Tibial nerve (tissue), 4 donors: ENCODE data around the gene ATXN7L1. TPM values are rescaled to one million over a fixed set of nuclear protein-coding genes. Genes with fewer than 3 reads are reported as not detected.

ENCODE experiments used
- DNase-seq, 2 donors: peaks; one replicate each; pipeline ENCODE4 v3.0.0-alpha.2; 2019; ENCODE audit warnings: low spot score in 2 of 2
- H3K27ac ChIP-seq, 4 donors: fragments of 200-600 bp; sonication (generic) in 3 of 4; one replicate each; pipeline ENCODE4 v1.5.1; 2017 to 2019; ENCODE audit warnings: mild to moderate bottlenecking in 1 of 4
- H3K27me3 ChIP-seq, 2 donors: fragments of 200-600 bp; sonication (generic) in 1 of 2; one replicate each; pipeline versions ENCODE4 v1.5.1 to v1.6.0; 2017 to 2019
- H3K36me3 ChIP-seq, 3 donors: fragments of 200-600 bp; sonication (generic); one replicate each; pipeline ENCODE4 v1.5.1; 2018 to 2019
- H3K4me1 ChIP-seq, 4 donors: fragments of 200-600 bp; sonication (generic) in 3 of 4; one replicate each; pipeline ENCODE4 v1.5.1; 2017 to 2019
- H3K4me3 ChIP-seq, 4 donors: fragments of 200-600 bp; sonication (generic) in 3 of 4; one replicate each; pipeline ENCODE4 v1.5.1; 2017 to 2019; ENCODE audit warnings: mild to moderate bottlenecking in 1 of 4, moderate library complexity in 1 of 4
- H3K9me3 ChIP-seq, 4 donors: fragments of 200-600 bp; sonication (generic) in 3 of 4; one replicate each; pipeline ENCODE4 v1.5.1; 2017 to 2019
- EP300 ChIP-seq, 2 donors: sonication (generic); formaldehyde crosslinking; IDR thresholded peaks; one replicate each; pipeline ENCODE4 v1.6.1; 2017; ENCODE audit warnings: antibody characterized with exemption in 2 of 2, mild to moderate bottlenecking in 1 of 2
- POLR2A ChIP-seq, 2 donors: fragments of 450-650 bp; IDR thresholded peaks; one replicate each; pipeline ENCODE4 v1.6.1; 2017; ENCODE audit warnings: antibody characterized with exemption in 2 of 2, mild to moderate bottlenecking in 2 of 2, moderate library complexity in 2 of 2
- WGBS, 2 donors: methylation state at CpG; one replicate each; pipeline ENCODE4 v1.1.5; 2018; 5-methylcytosine and 5-hydroxymethylcytosine counted together
- total RNA-seq, 4 donors: library from RNA; depleted of rRNA; stranded (reverse); fragments of >200 nt; gene quantifications; one replicate each; pipeline ENCODE4 v1.1.0, GENCODE V29; 2016
- TF ChIP-seq, protein P1 (sequence below), 5 experiments: fragments of 200-600 bp in 3 of 5; fragments of 450-650 bp in 2 of 5; sonication (generic) in 3 of 5; IDR thresholded peaks; one replicate each; pipeline ENCODE4 v1.5.1; 2016 to 2019; ENCODE audit warnings: antibody characterized with exemption in 5 of 5, mild to moderate bottlenecking in 3 of 5, moderate library complexity in 2 of 5

Gene ATXN7L1
- total RNA-seq, 4 donors from 2014 or later, result 14.6 to 22.5 (median 19.1) TPM

DNA sequence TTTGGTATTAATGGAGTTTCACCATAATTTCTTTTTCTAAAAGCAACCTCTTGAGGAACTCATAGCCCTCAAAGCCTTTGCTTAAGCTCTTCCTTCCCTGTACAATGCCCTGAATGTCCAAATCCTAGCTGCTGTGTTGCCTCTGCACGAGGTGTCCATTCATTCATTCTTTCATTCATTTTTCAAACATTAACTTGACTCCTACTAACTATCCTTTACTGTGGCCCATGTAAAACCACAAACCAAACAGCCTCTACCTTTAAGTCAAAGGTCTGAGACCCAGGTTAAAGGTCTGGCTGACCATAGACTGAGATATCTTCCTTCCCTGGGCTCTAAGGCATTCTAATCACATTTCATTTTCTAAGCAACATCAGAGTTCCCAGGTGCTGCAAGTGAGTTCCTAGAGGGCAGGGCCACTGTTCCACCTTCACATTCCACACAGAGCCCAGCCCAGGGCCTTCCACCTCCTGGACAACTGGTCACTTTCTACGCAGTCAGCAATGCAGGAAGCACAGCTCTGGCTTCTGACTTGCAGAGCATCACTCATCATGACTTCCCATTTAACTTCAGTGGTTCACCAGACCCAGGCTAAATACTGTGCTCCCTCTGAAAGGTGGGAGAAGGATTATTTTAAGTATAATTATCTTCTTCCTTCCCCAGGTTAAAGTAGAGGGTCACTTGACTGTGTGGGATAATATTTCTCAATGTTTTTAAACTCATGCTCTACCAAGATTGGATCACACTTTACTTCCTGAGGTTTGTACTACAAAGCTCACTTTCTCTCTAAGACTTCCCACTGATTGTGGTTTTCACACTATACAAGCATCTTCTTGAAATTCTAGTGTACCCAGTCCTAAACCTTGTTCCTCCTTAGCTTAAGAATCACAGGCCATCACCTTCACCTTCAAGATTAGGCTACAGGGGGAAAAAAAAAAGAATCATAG lies 19.1 kb downstream of the ATXN7L1 start:
- H3K4me1 ChIP-seq, result peaks cover 0 to 27% (median 3%) of the 10 kb centered on the region in 4 donors
- H3K27me3 ChIP-seq, result no peaks in the 10 kb centered on the region
- DNase-seq, result no peak
- no peaks in the 10 kb centered on the region for H3K36me3 ChIP-seq
- TF ChIP-seq EP300 (IDR thresholded peaks at IDR 0.05) (no peak), POLR2A (IDR thresholded peaks at IDR 0.05) (no peak)
- TF ChIP-seq, protein P1, sequence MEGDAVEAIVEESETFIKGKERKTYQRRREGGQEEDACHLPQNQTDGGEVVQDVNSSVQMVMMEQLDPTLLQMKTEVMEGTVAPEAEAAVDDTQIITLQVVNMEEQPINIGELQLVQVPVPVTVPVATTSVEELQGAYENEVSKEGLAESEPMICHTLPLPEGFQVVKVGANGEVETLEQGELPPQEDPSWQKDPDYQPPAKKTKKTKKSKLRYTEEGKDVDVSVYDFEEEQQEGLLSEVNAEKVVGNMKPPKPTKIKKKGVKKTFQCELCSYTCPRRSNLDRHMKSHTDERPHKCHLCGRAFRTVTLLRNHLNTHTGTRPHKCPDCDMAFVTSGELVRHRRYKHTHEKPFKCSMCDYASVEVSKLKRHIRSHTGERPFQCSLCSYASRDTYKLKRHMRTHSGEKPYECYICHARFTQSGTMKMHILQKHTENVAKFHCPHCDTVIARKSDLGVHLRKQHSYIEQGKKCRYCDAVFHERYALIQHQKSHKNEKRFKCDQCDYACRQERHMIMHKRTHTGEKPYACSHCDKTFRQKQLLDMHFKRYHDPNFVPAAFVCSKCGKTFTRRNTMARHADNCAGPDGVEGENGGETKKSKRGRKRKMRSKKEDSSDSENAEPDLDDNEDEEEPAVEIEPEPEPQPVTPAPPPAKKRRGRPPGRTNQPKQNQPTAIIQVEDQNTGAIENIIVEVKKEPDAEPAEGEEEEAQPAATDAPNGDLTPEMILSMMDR (IDR thresholded peaks at IDR 0.05), result no peak
- no peak overlapping the region for H3K27ac ChIP-seq
- 72 to 74% methylated on average over 2 of the region's 2 CpGs for WGBS, 2 donors
- H3K4me3 ChIP-seq, result no peak overlapping the region
- no peaks in the 10 kb centered on the region for H3K9me3 ChIP-seq

DNA sequence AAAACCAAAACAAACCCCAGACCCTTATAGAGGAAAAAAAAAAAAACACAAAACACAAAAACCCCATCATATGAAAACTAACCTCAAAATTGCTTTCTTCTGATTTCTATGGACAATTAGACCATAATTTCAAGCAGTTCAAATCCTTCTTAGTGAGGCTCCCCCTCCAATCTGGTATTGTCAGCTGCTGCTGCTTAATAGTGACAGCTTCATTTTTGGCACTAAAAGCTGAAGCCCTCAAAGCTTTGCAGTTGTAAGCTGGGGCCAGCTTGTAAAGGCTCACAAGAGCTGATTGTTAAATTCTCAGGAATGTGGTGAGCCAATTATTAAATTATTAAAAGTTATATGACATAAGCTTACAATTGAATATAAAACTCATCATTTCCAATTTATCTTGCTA lies 21.9 kb downstream of the ATXN7L1 start:
- no peak for DNase-seq
- no peaks in the 10 kb centered on the region for H3K27me3 ChIP-seq
- H3K27ac ChIP-seq, result peak overlapping the region in 3 of 4 donors; percentile 54 to 74 (median 61)
- no peaks in the 10 kb centered on the region for H3K9me3 ChIP-seq
- H3K4me1 ChIP-seq, result peaks cover 0 to 43% (median 6%) of the 10 kb centered on the region in 4 donors
- TF ChIP-seq POLR2A (IDR thresholded peaks at IDR 0.05), result no peak
- no peak overlapping the region for H3K4me3 ChIP-seq
- H3K36me3 ChIP-seq, result no peaks in the 10 kb centered on the region

DNA sequence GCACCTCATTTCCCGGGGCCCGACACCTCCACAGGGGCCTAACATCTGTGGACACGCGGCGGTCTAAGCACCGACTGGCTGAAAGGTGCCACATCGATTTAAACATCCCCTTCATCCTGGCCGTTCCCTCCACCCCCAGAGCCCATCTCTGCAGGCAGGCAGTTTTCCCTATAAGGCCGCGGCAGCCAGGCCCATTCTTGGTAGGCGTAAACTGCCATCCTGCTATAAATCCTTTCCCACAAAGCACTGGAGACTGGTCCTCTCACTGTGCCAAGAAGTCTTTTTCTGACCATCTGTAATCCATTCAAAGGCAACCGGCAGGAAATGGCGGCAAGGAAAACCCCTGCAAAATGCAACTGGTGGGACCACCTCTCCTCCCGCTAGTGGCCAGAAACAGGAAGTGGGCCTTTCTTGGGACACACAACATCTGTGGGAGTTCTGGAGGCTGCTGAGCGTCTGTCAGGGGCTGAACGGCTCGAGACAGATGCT lies 22.4 kb downstream of the ATXN7L1 start:
- H3K27ac ChIP-seq, result peak overlapping the region; percentile 41 to 74 (median 58)
- WGBS, 2 donors, result 24 to 33% methylated on average over 17 of the region's 17 CpGs

DNA sequence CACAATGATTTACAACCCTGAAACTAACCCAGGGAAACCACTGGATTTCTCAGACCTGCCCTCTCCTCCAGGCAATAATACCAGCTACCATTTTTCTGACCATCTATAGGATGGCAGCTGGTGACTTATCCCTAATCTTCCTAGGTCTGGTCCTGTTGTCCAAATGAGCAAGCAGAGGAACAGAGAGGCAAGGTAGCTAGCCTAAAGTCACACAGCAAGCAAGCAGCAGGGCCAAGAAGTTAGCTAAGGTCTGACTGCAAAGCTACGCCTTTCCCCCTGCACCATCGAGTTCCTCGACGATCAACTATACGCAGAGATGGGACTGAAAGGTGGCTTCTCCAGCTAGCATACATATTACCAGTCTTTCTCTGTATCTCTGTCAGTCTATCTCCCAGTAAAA lies 25.3 kb downstream of the ATXN7L1 start:
- Histone ChIP-seq H3K27me3 (no peaks in the 10 kb centered on the region), H3K36me3 (no peaks in the 10 kb centered on the region), H3K4me1 (peaks cover 0 to 47% (median 6%) of the 10 kb centered on the region in 4 donors), H3K4me3 (no peak overlapping the region), H3K27ac (no peak overlapping the region), H3K9me3 (no peaks in the 10 kb centered on the region)
- TF ChIP-seq, protein P1 (IDR thresholded peaks at IDR 0.05), result no peak
- TF ChIP-seq EP300 (IDR thresholded peaks at IDR 0.05) (no peak), POLR2A (IDR thresholded peaks at IDR 0.05) (no peak)
- no peak for DNase-seq
- 95 to 97% methylated on average over 5 of the region's 5 CpGs for WGBS, 2 donors

More for the DNA sequence above, 22.4 kb downstream of the ATXN7L1 start:
- Histone ChIP-seq H3K4me1 (peaks cover 0 to 45% (median 6%) of the 10 kb centered on the region in 4 donors), H3K9me3 (no peaks in the 10 kb centered on the region), H3K36me3 (no peaks in the 10 kb centered on the region), H3K4me3 (peak overlapping the region in 2 of 4 donors; percentile 0 to 22), H3K27me3 (no peaks in the 10 kb centered on the region)
- TF ChIP-seq, protein P1 (IDR thresholded peaks at IDR 0.05), result peak in 1 of 5 experiments; percentile 7
- TF ChIP-seq EP300 (IDR thresholded peaks at IDR 0.05), result no peak
- no peak for DNase-seq

DNA sequence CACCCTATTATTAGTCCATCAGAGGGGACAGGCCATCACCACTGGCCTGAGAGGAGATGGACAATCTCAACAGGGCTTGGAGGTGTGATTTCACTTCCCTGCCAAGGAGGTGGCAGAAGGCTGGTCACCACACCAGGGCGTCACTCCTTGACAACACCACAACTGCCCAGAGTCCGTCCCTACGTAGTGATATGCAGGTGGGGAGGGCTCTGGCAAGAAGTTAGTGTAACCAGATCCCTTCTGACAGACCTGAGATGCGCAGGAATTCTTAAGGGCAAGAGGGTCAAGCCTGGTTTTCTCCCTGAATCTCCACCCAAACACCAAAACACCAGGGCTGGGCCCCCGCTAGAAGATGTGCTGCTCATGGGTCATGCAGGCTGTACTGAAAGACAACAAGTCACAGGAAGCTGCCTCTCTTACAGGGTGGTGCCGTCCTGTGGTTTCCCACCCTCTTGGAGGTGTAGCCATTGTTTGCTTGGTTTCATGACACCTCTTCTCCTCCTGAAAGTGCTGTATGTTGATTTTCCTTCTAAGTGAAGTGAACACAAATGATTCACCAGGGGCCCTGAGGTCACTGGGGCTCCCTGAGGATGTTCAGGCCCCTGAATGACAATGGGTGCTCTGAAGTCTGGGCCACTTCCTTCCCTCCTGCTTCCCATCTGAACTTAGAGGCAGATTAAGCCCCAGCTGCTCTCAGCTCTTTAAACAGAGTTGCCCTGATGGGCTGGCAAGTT lies 27.1 kb downstream of the ATXN7L1 start:
- WGBS, 2 donors, result 82 to 92% methylated on average over 4 to 6 of the region's 6 CpGs
- H3K9me3 ChIP-seq, result no peaks in the 10 kb centered on the region
- no peaks in the 10 kb centered on the region for H3K36me3 ChIP-seq
- no peak overlapping the region for H3K4me3 ChIP-seq
- H3K27me3 ChIP-seq, result no peaks in the 10 kb centered on the region
- TF ChIP-seq POLR2A (IDR thresholded peaks at IDR 0.05) (no peak), EP300 (IDR thresholded peaks at IDR 0.05) (no peak)
- TF ChIP-seq, protein P1 (IDR thresholded peaks at IDR 0.05), result no peak
- DNase-seq, result no peak
- H3K4me1 ChIP-seq, result peaks cover 0 to 40% (median 3%) of the 10 kb centered on the region in 4 donors
- H3K27ac ChIP-seq, result no peak overlapping the region
